GM19452 (cell line): ENCODE results near the gene ASB18.

ENCODE experiments used
- ATAC-seq: cut with Tn5 transposase; IDR thresholded peaks from one replicate; pipeline ENCODE4 v1.9.1; 2021; ENCODE audit not compliant: unreplicated experiment

ASB18 gene

GRCh38 chr2:236209996-236210395 is 54.2 kb downstream of the ASB18 start:
- no peak for ATAC-seq

- no peak for ATAC-seq
Measured at GRCh38 chr2:236209535-236209934, 54.7 kb downstream of the ASB18 start.

GRCh38 chr2:236208019-236208926 is 55.9 kb downstream of the ASB18 start:
- no peak for ATAC-seq

GRCh38 chr2:236207472-236207871 is 56.7 kb downstream of the ASB18 start:
- no peak for ATAC-seq

GRCh38 chr2:236205867-236206645 is 58.1 kb downstream of the ASB18 start:
- no peak for ATAC-seq

- ATAC-seq, result no peak
Measured at GRCh38 chr2:236204953-236205352, 59.3 kb downstream of the ASB18 start.

- ATAC-seq, result no peak
Measured at GRCh38 chr2:236200378-236200777, 63.8 kb downstream of the ASB18 start.

- ATAC-seq, result no peak
Measured at GRCh38 chr2:236196366-236196765, 67.8 kb downstream of the ASB18 start.

- ATAC-seq, result no peak
Measured at GRCh38 chr2:236195726-236196125, 68.5 kb downstream of the ASB18 start.

GRCh38 chr2:236194786-236195185 is 69.4 kb downstream of the ASB18 start:
- no peak for ATAC-seq

GRCh38 chr2:236193026-236193425 is 71.2 kb downstream of the ASB18 start:
- ATAC-seq, result no peak

- no peak for ATAC-seq
Measured at GRCh38 chr2:236190674-236191073, 73.5 kb downstream of the ASB18 start.

GRCh38 chr2:236184701-236185100 is 79.5 kb downstream of the ASB18 start:
- ATAC-seq, result no peak

GRCh38 chr2:236180831-236181453 is 83.3 kb downstream of the ASB18 start:
- ATAC-seq, result no peak

- no peak for ATAC-seq
Measured at GRCh38 chr2:236180076-236180816, 84.0 kb downstream of the ASB18 start.

- no peak for ATAC-seq
Measured at GRCh38 chr2:236179236-236180075, 84.8 kb downstream of the ASB18 start.

- ATAC-seq, result no peak
Measured at GRCh38 chr2:236178890-236179235, 85.3 kb downstream of the ASB18 start.

GRCh38 chr2:236177967-236178889 is 86.0 kb downstream of the ASB18 start:
- no peak for ATAC-seq

GRCh38 chr2:236177604-236177966 is 86.6 kb downstream of the ASB18 start:
- no peak for ATAC-seq
